SU-DHL-6 (cell line): ENCODE results near the gene HBA1.
"Not testable (repeated sequence)": the region's sequence is repeated elsewhere in the genome, so short reads cannot be mapped to it uniquely, and the experiment has no call there.

Source experiments
- H2AFZ ChIP-seq: fragments of 200-600 bp; sonication (generic); 2 replicates; pipeline ENCODE4 v1.6.1; 2014; ENCODE audit warnings: low read depth, mild to moderate bottlenecking, moderate library complexity, mixed read lengths, antibody characterized with exemption, low read length; ENCODE audit not compliant: severe bottlenecking
- H3F3A ChIP-seq: fragments of 200-600 bp; shearing (Covaris generic); 2 replicates; pipeline ENCODE4 v1.6.0; 2016; ENCODE audit warnings: antibody characterized with exemption, mild to moderate bottlenecking; ENCODE audit not compliant: insufficient read depth
- H3K27ac ChIP-seq: fragments of 200-600 bp; sonication (generic); 2 replicates; pipeline ENCODE4 v1.5.1; 2016; ENCODE audit warnings: low read depth, mild to moderate bottlenecking, low read length, moderate library complexity, mixed read lengths
- H3K27me3 ChIP-seq: fragments of 200-600 bp; sonication (generic), shearing (Covaris generic); 2 replicates; pipeline ENCODE4 v1.6.0; 2014; ENCODE audit warnings: mild to moderate bottlenecking, low read length
- H3K36me3 ChIP-seq: fragments of 200-600 bp; sonication (generic); 2 replicates; pipeline ENCODE4 v1.6.1; 2014; ENCODE audit warnings: mild to moderate bottlenecking, low read length, mixed read lengths
- H3K4me2 ChIP-seq: fragments of 300-600, 200-600 bp; shearing (Covaris generic), sonication (generic); 2 replicates; pipeline ENCODE4 v1.6.0; 2014; ENCODE audit warnings: low read length, low read depth, mild to moderate bottlenecking; ENCODE audit not compliant: poor library complexity, severe bottlenecking
- H3K4me3 ChIP-seq: fragments of 200-600 bp; sonication (generic); 2 replicates; pipeline ENCODE4 v1.5.1; 2014; ENCODE audit warnings: antibody characterized with exemption, low read length, mild to moderate bottlenecking, mixed read lengths; ENCODE audit not compliant: insufficient read depth, poor library complexity, severe bottlenecking
- H3K79me2 ChIP-seq: fragments of 200-600 bp; sonication (generic); 2 replicates; pipeline ENCODE4 v1.6.1; 2014; ENCODE audit warnings: mild to moderate bottlenecking, low read length, moderate library complexity; ENCODE audit not compliant: insufficient read depth
- H3K9ac ChIP-seq: fragments of 200-600 bp; sonication (generic); 2 replicates; pipeline ENCODE4 v1.7.0; 2014; ENCODE audit warnings: mild to moderate bottlenecking, low read length
- H3K9me2 ChIP-seq: fragments of 200-600 bp; sonication (generic); replicated peaks from 2 replicates; pipeline ENCODE4 v1.6.1; 2014; ENCODE audit warnings: low read length; ENCODE audit not compliant: insufficient read depth
- H3K9me3 ChIP-seq: fragments of 200-600 bp; sonication (generic); 2 replicates; pipeline ENCODE4 v1.6.1; 2014; ENCODE audit warnings: low read length, mixed read lengths; ENCODE audit not compliant: insufficient read depth
- H4K20me1 ChIP-seq: fragments of 200-600 bp; sonication (generic); 2 replicates; pipeline ENCODE4 v1.6.1; 2014; ENCODE audit warnings: low read depth, mild to moderate bottlenecking, antibody characterized with exemption, low read length, moderate library complexity, mixed read lengths
- EZH2phosphoT487 ChIP-seq: fragments of 200-600 bp; sonication (generic), shearing (Covaris generic); conservative IDR thresholded peaks from 2 replicates; pipeline ENCODE4 v1.6.1; 2018; ENCODE audit warnings: mild to moderate bottlenecking, antibody characterized with exemption, low read length, moderate library complexity, mixed read lengths
- TF ChIP-seq, protein P1 (sequence below): fragments of 200-600 bp; sonication (generic); IDR thresholded peaks from one replicate; pipeline ENCODE4 v1.5.1; 2017; ENCODE audit warnings: antibody characterized with exemption, mild to moderate bottlenecking, low read length, moderate library complexity; ENCODE audit not compliant: insufficient read depth, poor library complexity, severe bottlenecking

HBA1 gene

DNA sequence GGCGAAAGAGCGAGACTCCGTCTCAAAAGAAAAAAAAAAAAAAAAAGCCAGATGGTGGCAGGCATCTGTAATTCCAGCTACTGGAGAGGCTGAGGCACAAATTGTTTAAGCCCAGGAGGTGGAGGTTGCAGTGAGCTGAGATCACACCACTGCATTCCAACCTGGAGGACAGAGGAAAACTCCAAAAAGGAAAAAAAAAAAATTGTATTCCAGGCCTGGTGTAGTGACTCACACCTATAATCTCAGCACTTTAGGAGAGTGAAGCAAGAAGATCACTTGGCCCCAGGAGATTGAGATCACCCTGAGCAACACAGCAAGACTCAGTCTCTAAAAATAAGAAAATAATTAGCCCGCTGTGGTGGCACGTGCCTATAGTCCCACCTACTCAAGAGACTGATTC, 23.9 kb downstream of the HBA1 start:
- no peak overlapping the region for H3K4me3 ChIP-seq
- no peaks in the 10 kb centered on the region for H3K27me3 ChIP-seq
- H2AFZ ChIP-seq, result no peak overlapping the region
- no peak overlapping the region for H3K4me2 ChIP-seq
- no peak overlapping the region for H3K27ac ChIP-seq
- no peaks in the 10 kb centered on the region for H4K20me1 ChIP-seq
- H3K9me2 ChIP-seq, result no peaks in the 10 kb centered on the region
- no peaks in the 10 kb centered on the region for H3K79me2 ChIP-seq
- H3F3A ChIP-seq, result no peaks in the 10 kb centered on the region
- TF ChIP-seq, protein P1, sequence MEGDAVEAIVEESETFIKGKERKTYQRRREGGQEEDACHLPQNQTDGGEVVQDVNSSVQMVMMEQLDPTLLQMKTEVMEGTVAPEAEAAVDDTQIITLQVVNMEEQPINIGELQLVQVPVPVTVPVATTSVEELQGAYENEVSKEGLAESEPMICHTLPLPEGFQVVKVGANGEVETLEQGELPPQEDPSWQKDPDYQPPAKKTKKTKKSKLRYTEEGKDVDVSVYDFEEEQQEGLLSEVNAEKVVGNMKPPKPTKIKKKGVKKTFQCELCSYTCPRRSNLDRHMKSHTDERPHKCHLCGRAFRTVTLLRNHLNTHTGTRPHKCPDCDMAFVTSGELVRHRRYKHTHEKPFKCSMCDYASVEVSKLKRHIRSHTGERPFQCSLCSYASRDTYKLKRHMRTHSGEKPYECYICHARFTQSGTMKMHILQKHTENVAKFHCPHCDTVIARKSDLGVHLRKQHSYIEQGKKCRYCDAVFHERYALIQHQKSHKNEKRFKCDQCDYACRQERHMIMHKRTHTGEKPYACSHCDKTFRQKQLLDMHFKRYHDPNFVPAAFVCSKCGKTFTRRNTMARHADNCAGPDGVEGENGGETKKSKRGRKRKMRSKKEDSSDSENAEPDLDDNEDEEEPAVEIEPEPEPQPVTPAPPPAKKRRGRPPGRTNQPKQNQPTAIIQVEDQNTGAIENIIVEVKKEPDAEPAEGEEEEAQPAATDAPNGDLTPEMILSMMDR, result no peak
- no peak for TF ChIP-seq EZH2phosphoT487
- no peaks in the 10 kb centered on the region for H3K9me3 ChIP-seq
- H3K9ac ChIP-seq, result no peak overlapping the region
- H3K36me3 ChIP-seq, result peaks cover 13% of the 10 kb centered on the region; the same call in 1 of the 2 replicates

DNA sequence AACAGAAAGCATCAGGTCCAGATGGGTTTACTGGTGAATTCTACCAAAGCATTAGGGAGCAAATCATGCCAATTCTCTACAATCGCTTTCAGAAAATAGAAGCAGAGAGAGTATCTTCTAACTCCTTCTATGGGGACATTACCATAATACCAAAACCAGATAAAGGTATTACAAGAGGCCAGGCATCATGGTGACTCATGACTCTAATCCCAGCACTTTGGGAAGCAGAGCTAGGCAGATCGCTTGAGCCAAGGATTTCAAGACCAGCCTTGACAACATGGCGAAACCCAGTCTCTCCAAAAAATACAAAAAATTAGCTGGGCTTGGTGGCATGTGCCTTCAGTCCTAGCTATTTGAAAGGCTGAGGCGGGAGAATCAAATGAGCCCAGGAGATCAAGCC, 26.8 kb downstream of the HBA1 start:
- no peaks in the 10 kb centered on the region for H4K20me1 ChIP-seq
- no peak overlapping the region for H3K9ac ChIP-seq
- no peaks in the 10 kb centered on the region for H3K79me2 ChIP-seq
- no peak overlapping the region for H3K27ac ChIP-seq
- no peak overlapping the region for H3K4me3 ChIP-seq
- no peaks in the 10 kb centered on the region for H3K9me3 ChIP-seq
- H3K4me2 ChIP-seq, result no peak overlapping the region
- H3F3A ChIP-seq, result no peaks in the 10 kb centered on the region
- H3K27me3 ChIP-seq, result no peaks in the 10 kb centered on the region
- TF ChIP-seq, protein P1, result no peak
- no peak for TF ChIP-seq EZH2phosphoT487
- H2AFZ ChIP-seq, result no peak overlapping the region
- no peaks in the 10 kb centered on the region for H3K9me2 ChIP-seq
- peaks cover 26% of the 10 kb centered on the region; the same call in 1 of the 2 replicates for H3K36me3 ChIP-seq

DNA sequence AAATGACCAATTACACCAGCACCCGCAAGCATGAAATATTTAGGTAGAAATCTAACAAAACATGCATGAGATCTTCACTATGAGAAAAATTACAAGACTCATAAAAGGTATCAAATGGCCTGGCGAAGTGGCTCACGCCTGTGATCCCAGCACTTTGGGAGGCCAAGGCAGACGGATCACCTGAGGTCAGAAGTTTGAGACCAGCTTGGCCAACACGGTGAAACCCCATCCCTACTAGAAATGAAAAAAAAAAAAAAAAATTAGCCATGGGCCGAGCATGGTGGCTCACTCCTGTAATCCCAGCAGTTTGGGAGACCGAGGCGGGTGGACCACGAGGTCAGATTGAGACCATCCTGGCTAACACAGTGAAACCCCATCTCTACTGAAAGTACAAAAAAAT, 27.6 kb downstream of the HBA1 start:
- H3K4me2 ChIP-seq, H3K9me3 ChIP-seq, H3K9me2 ChIP-seq, H2AFZ ChIP-seq, H3K4me3 ChIP-seq, H3K9ac ChIP-seq, H3K27me3 ChIP-seq, H4K20me1 ChIP-seq, H3K27ac ChIP-seq, H3F3A ChIP-seq, H3K79me2 ChIP-seq: not testable (repeated sequence)
- H3K36me3 ChIP-seq, result peaks cover 21% of the 10 kb centered on the region; the same call in 1 of the 2 replicates

- not testable (repeated sequence) for H3K4me2 ChIP-seq, H3K27ac ChIP-seq, H3K9ac ChIP-seq, H3F3A ChIP-seq, H3K4me3 ChIP-seq, H3K9me2 ChIP-seq, H3K27me3 ChIP-seq, H4K20me1 ChIP-seq, H2AFZ ChIP-seq, H3K9me3 ChIP-seq
- peaks cover 35% of the 10 kb centered on the region for H3K79me2 ChIP-seq
- peaks cover 16% of the 10 kb centered on the region; the same call in 1 of the 2 replicates for H3K36me3 ChIP-seq
Observed at GRCh38 chr16:209359-209758, 32.9 kb downstream of the HBA1 start.

DNA sequence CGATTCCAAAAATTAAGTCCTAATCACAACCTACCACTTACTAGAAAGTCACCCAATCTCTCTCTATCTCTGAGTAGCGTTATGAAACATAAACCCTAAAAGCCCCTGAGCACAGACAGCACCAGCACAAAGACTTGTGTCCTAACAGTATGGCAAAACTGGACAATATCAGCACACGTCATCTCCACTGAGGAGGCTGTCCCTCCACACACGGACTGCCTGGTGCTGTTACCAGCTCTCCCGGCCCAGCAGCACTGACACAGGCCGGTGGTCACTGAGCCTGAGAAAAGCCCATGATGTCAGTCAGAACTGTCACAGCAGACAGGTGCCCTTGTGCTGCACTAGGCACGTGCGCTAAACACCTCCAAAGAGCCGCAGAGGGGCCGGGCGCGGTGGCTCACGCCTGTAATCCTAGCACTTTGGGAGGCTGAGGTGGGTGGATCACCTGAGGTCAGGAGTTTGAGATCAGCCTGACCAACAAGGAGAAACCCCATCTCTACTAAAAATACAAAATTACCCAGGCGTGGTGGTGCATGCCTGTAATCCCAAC, 35.2 kb downstream of the HBA1 start:
- H2AFZ ChIP-seq, H3K4me2 ChIP-seq, H4K20me1 ChIP-seq, H3K27ac ChIP-seq, H3K27me3 ChIP-seq, H3K9ac ChIP-seq, H3F3A ChIP-seq, H3K4me3 ChIP-seq, H3K9me2 ChIP-seq, H3K9me3 ChIP-seq, H3K36me3 ChIP-seq: not testable (repeated sequence)
- H3K79me2 ChIP-seq, result peaks cover 49% of the 10 kb centered on the region
